Aorta (tissue), 5 donors: ENCODE measurements around the gene C11orf87. TPM values are rescaled to one million over a fixed set of nuclear protein-coding genes. Genes with fewer than 3 reads are reported as not detected.

Source experiments
- ATAC-seq: fragments of 200-7000 bp; cut with Tn5 transposase; one replicate; pipeline ENCODE4 v1.9.1; 2022; ENCODE audit warnings: moderate library complexity; ENCODE audit not compliant: low FRiP score
- DNase-seq, 2 donors: peaks; one replicate each; pipeline ENCODE4 v3.0.0-alpha.2; 2020
- H3K27ac ChIP-seq, 2 donors: one replicate each; pipeline ENCODE4 v1.5.1; 2013; ENCODE audit warnings: low read length in 2 of 2, mild to moderate bottlenecking in 2 of 2, moderate library complexity in 2 of 2, control low read depth in 1 of 2, inconsistent platforms in 1 of 2, low read depth in 1 of 2
- H3K27me3 ChIP-seq, 2 donors: one replicate each; pipeline ENCODE4 v1.6.1; 2013; ENCODE audit warnings: control low read depth in 1 of 2, low read length in 1 of 2, mild to moderate bottlenecking in 1 of 2, moderate library complexity in 1 of 2; ENCODE audit not compliant: insufficient read depth in 2 of 2, control insufficient read depth in 1 of 2
- H3K36me3 ChIP-seq, 2 donors: one replicate each; pipeline ENCODE4 v1.6.1; 2013; ENCODE audit warnings: control low read depth in 1 of 2, low read length in 1 of 2, mild to moderate bottlenecking in 1 of 2; ENCODE audit not compliant: insufficient read depth in 2 of 2, control insufficient read depth in 1 of 2
- H3K4me1 ChIP-seq, 2 donors: one replicate each; pipeline ENCODE4 v1.6.1; 2013; ENCODE audit warnings: low read length in 2 of 2, control low read depth in 1 of 2, mild to moderate bottlenecking in 1 of 2, moderate library complexity in 1 of 2; ENCODE audit not compliant: insufficient read depth in 2 of 2, control insufficient read depth in 1 of 2
- H3K4me3 ChIP-seq, 2 donors: one replicate each; pipeline ENCODE4 v1.5.1; 2013; ENCODE audit warnings: low read length in 2 of 2, control low read depth in 1 of 2, mild to moderate bottlenecking in 1 of 2
- H3K9me3 ChIP-seq: one replicate; pipeline ENCODE4 v1.6.1; 2013; ENCODE audit warnings: mild to moderate bottlenecking, low read length; ENCODE audit not compliant: control insufficient read depth
- WGBS, 2 donors: extraction: QIAGEN DNeasy Blood & Tissue Kit; methylation state at CpG; one replicate each; pipeline ENCODE4 v1.1.7; 2013; 5-methylcytosine and 5-hydroxymethylcytosine counted together
- intact Hi-C, 2 donors: fragments of 100-400 bp; cut with DNase I; formaldehyde crosslinking; loops; one replicate each; pipeline versions ENCODE4 v1.14.2 to v1.15.0; 2022
- long read RNA-seq, 2 donors: library from polyadenylated mRNA; unstranded; transcript quantifications; one replicate each; pipeline ENCODE4 v2.0.0, GENCODE V29; 2020 to 2021
- polyA plus RNA-seq, 2 donors: library from polyadenylated mRNA; stranded (reverse); fragments of 200-250 nt; gene quantifications; one replicate each; pipeline ENCODE4 v1.2.3, GENCODE V29; 2013
- total RNA-seq, 2 donors: library from RNA; stranded (reverse); fragmentation: NEBNext Ultra II Directional; extraction: Animal tissue kit (Norgen Biotek cat#: 25700); gene quantifications; one replicate each; pipeline ENCODE4 v1.2.1, GENCODE V29; 2021
- donor health status: healthy with polysubstance abuse.
- donor health status: Bipolar disorder and iron deficiency.
- donor health status: DM: no; HTN: no; CAD: no.
- donor health status: DM: no; HTN: no; CAD: no.
- donor health status: DM: yes; HTN: yes; CAD: no.

C11orf87 gene
- total RNA-seq (not detected), polyA plus RNA-seq (not detected)
- long read RNA-seq, donor 1, result 0 reads
- long read RNA-seq, donor 2, result 0 reads

DNA sequence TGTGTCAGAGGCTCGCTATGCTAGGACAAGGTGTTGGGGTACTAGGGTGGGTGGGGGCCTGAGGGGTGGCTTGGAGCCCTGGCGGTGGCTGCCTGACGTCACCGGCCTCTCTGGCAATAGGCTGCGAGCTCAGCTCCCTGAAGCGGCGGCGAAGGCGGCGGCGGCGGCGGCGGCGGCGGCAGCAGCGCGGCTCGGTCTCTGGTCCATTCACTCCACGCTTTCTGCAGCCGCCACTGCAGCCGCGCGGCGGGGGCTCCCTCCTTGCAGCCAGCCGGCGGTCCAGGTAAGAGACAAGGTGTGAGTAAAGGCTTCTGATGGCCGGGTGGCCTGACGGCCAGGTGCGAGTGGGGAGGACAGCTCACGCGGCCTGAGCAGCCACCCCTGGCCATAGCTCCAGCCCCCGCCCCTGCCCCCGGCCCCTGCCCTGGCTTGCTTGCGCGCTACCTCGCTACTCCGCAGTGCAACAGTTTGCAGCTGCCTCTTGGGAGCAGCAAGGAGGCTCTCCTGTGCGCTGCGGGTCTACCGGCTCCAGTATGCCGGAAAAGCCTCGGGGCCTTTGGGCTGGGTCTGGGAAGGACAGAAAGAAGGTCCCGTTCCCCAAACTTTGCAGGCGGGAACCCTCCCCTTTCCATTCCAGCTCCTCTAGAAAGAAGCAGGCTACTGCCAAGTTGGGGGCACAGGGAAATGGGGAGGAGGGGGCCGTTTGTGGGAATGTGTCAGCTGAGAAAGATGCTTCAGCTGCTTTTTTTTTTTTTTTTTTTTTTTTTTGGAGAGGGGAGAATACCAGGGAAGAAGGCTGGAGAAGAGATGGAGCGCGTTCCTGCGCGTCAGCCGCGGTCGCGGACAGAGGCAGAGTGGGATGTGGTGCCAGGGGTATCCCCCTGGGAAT, at the start of gene C11orf87:
C11orf87 (plus strand) TSS at position 210 of the 889 bp plus-strand sequence. CDS start 1,444 bp downstream, outside the sequence.
- Histone ChIP-seq H3K27me3 (no peaks in the 10 kb centered on the region), H3K4me1 (no peaks in the 10 kb centered on the region), H3K9me3 (no peaks in the 10 kb centered on the region), H3K36me3 (no peaks in the 10 kb centered on the region), H3K4me3 (no peak within 1 kb of the TSS), H3K27ac (no peak within 1 kb of the TSS)
- intact Hi-C loops, result no loop called here
- 1% methylated on average over 41 to 54 of the region's 54 CpGs for WGBS, 2 donors
- ATAC-seq, result no peak
- DNase-seq, result no peak

GRCh38 chr11:109374032-109374431, 48.0 kb upstream of the C11orf87 start:
- no peak overlapping the region for H3K27ac ChIP-seq
- no peak overlapping the region for H3K4me3 ChIP-seq
- ATAC-seq (no peak), DNase-seq (no peak)
- intact Hi-C loops, result no loop called here
- no peaks in the 10 kb centered on the region for H3K9me3 ChIP-seq
- no peaks in the 10 kb centered on the region for H3K4me1 ChIP-seq
- H3K36me3 ChIP-seq, result no peaks in the 10 kb centered on the region
- no peaks in the 10 kb centered on the region for H3K27me3 ChIP-seq

DNA sequence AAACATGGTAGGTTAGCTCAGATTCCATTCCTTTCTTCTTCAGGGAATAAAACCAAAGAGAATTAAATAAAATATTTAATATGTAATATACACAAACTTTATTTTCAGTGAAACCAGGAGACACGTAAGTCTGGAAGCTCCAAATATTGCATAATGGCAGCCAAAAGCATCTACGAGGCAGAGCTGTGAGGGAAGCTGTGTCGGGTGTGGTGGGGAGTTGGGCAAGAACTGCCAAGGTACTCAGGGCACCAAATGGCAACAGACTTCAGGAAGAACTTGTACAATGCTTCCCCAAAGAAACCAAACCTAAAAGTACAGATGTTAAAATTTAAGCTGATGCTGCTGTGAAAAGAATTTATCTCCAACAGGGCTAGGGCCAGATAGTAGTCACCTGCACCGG, 47.5 kb upstream of the C11orf87 start:
- Histone ChIP-seq H3K36me3 (no peaks in the 10 kb centered on the region), H3K27me3 (no peaks in the 10 kb centered on the region), H3K27ac (no peak overlapping the region), H3K9me3 (no peaks in the 10 kb centered on the region), H3K4me1 (no peaks in the 10 kb centered on the region), H3K4me3 (no peak overlapping the region)
- ATAC-seq, result no peak
- no peak for DNase-seq
- WGBS, 2 donors, result 79 to 80% methylated on average over 4 of the region's 4 CpGs
- intact Hi-C loops, result no loop called here

GRCh38 chr11:109377039-109377742, 44.8 kb upstream of the C11orf87 start:
- Histone ChIP-seq H3K36me3 (no peaks in the 10 kb centered on the region), H3K27me3 (no peaks in the 10 kb centered on the region), H3K9me3 (no peaks in the 10 kb centered on the region), H3K4me1 (no peaks in the 10 kb centered on the region), H3K4me3 (no peak overlapping the region), H3K27ac (no peak overlapping the region)
- DNase-seq (no peak), ATAC-seq (no peak)
- 69 to 77% methylated on average over 4 of the region's 4 CpGs for WGBS, 2 donors
- intact Hi-C loops, result no loop called here

DNA sequence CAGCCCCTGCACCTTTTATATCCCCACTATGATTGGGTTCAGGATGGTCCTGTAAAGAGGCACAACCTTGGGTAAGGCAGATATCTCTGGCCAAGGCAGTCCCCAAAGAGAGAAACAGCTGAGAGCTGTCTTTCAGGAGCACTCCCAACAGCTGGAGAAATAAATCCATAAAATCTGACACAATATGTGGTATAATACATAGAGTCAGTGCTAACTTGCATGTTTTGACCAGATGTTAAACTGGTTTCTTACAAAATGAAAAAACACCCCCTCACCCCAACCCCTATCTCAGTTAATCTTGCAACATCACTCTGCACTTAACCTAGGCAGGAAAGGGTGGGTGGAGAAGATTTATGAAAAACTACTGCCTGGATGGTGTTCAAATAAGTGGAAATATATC, 44.0 kb upstream of the C11orf87 start:
- Histone ChIP-seq H3K27ac (no peak overlapping the region), H3K36me3 (no peaks in the 10 kb centered on the region), H3K4me1 (no peaks in the 10 kb centered on the region), H3K27me3 (no peaks in the 10 kb centered on the region), H3K4me3 (no peak overlapping the region), H3K9me3 (no peaks in the 10 kb centered on the region)
- ATAC-seq, result no peak
- intact Hi-C loops, result no loop called here
- no peak for DNase-seq

DNA sequence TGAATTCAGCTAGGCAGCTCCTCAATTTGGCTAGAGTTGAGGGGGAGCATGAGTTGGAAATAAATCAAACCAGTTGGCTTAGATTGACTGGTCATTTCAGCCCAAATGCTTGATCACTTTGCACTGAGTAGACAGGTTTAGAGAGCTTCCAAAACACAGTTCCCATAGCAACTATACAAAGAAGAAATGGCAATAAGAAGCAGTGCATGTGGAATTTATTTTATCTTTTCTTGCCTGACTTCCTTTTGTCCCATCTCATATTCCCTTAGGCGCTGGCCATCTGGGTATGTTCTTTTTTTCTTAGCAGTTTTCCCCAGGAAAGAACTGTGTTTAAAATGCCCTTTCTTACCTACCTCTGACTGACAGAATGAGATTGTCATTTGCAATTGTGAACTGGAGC, 38.7 kb upstream of the C11orf87 start:
- DNase-seq, result no peak
- no peak for ATAC-seq
- no peaks in the 10 kb centered on the region for H3K27me3 ChIP-seq
- H3K36me3 ChIP-seq, result no peaks in the 10 kb centered on the region
- H3K4me1 ChIP-seq, result no peaks in the 10 kb centered on the region
- intact Hi-C loops, result no loop called here
- no peaks in the 10 kb centered on the region for H3K9me3 ChIP-seq
- H3K4me3 ChIP-seq, result no peak overlapping the region
- 81 to 88% methylated on average over 1 of the region's 1 CpG for WGBS, 2 donors
- H3K27ac ChIP-seq, result no peak overlapping the region

- intact Hi-C loops, result no loop called here
- Histone ChIP-seq H3K9me3 (no peaks in the 10 kb centered on the region), H3K4me1 (no peaks in the 10 kb centered on the region), H3K27ac (no peak overlapping the region), H3K4me3 (no peak overlapping the region), H3K36me3 (no peaks in the 10 kb centered on the region), H3K27me3 (no peaks in the 10 kb centered on the region)
- ATAC-seq, result no peak
- 70 to 83% methylated on average over 1 of the region's 1 CpG for WGBS, 2 donors
- no peak for DNase-seq
Observed at GRCh38 chr11:109384873-109385272, 37.1 kb upstream of the C11orf87 start.

- Histone ChIP-seq H3K27ac (no peak overlapping the region), H3K27me3 (no peaks in the 10 kb centered on the region), H3K9me3 (no peaks in the 10 kb centered on the region), H3K4me1 (no peaks in the 10 kb centered on the region), H3K36me3 (no peaks in the 10 kb centered on the region), H3K4me3 (no peak overlapping the region)
- intact Hi-C loops, result no loop called here
- WGBS, 2 donors, result 24 to 26% methylated on average over 3 of the region's 3 CpGs
- DNase-seq, result no peak
- no peak for ATAC-seq
Observed at GRCh38 chr11:109388982-109389381, 33.0 kb upstream of the C11orf87 start.

DNA sequence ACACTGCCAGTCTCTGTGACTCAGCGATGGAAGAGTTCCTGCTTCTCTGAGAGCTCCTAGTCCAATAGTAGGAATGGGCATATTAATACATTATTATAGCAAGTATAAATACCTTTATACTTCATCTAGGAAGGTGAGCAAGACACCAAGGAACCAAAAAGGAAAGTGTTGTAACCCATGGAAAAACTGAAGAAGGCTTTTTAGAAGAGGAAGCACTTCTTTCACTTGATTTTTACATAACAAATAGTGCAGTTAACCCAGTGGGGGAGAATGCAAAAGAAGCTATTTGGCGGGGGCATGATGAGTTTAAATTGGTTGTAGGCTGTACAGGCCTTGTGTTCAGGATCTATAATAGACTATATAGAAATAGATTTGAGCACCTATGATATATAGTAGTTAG, 31.2 kb upstream of the C11orf87 start:
- no peak for ATAC-seq
- intact Hi-C loops, result no loop called here

More for the DNA sequence above, 31.2 kb upstream of the C11orf87 start:
- DNase-seq, result no peak
- no peak overlapping the region for H3K27ac ChIP-seq
- no peaks in the 10 kb centered on the region for H3K9me3 ChIP-seq
- H3K4me1 ChIP-seq, result no peaks in the 10 kb centered on the region
- no peaks in the 10 kb centered on the region for H3K36me3 ChIP-seq
- H3K27me3 ChIP-seq, result no peaks in the 10 kb centered on the region
- H3K4me3 ChIP-seq, result no peak overlapping the region
- 50 to 59% methylated on average over 2 of the region's 2 CpGs for WGBS, 2 donors
